Colonic mucosa (tissue), 4 donors: ENCODE data around the gene SMPD4. TPM values are rescaled to one million over a fixed set of nuclear protein-coding genes. Genes with fewer than 3 reads are reported as not detected.
"Not testable (repeated sequence)": the region's sequence is repeated elsewhere in the genome, so short reads cannot be mapped to it uniquely, and the experiment has no call there.

Experiments
- DNase-seq: peaks from one replicate; pipeline ENCODE4 v3.0.0-alpha.2; 2020
- H3K27ac ChIP-seq: fragments of 200-600 bp; one replicate; pipeline ENCODE4 v1.8.0; 2021
- H3K27me3 ChIP-seq: fragments of 200-600 bp; one replicate; pipeline ENCODE4 v1.8.0; 2021
- H3K36me3 ChIP-seq: fragments of 200-600 bp; one replicate; pipeline ENCODE4 v1.8.0; 2021
- H3K4me1 ChIP-seq: fragments of 200-600 bp; one replicate; pipeline ENCODE4 v1.8.0; 2021; ENCODE audit warnings: mild to moderate bottlenecking
- H3K4me3 ChIP-seq: fragments of 200-600 bp; one replicate; pipeline ENCODE4 v1.8.0; 2021
- H3K9ac ChIP-seq, 2 donors: one replicate each; pipeline ENCODE4 v1.7.0; 2013; ENCODE audit warnings: control low read depth in 2 of 2, low read depth in 2 of 2, low read length in 2 of 2
- H3K9me3 ChIP-seq: fragments of 200-600 bp; one replicate; pipeline ENCODE4 v1.8.0; 2021
- intact Hi-C: fragments of 100-400 bp; cut with DNase I; formaldehyde crosslinking; loops from one replicate; pipeline ENCODE4 v1.14.1; 2022
- total RNA-seq, 2 donors: library from RNA; stranded (reverse); fragmentation: NEBNext Ultra II Directional in 1 of 2; extraction: Animal tissue kit (Norgen Biotek cat#: 25700) in 1 of 2; gene quantifications; one replicate each; pipeline ENCODE4 v1.2.1, GENCODE V29; 2021
- TF ChIP-seq, protein P1 (sequence below): fragments of 200-600 bp; IDR thresholded peaks from one replicate; pipeline ENCODE4 v1.8.0; 2022; ENCODE audit warnings: antibody characterized with exemption, mild to moderate bottlenecking
- donor health status: healthy.
- donor health status: DM: no; HTN: no; CAD: no.
- donor health status: DM: no; HTN: no; CAD: no.

SMPD4 gene
- total RNA-seq, 2 donors from 2014 or later: 32.4 to 73.0 TPM

DNA sequence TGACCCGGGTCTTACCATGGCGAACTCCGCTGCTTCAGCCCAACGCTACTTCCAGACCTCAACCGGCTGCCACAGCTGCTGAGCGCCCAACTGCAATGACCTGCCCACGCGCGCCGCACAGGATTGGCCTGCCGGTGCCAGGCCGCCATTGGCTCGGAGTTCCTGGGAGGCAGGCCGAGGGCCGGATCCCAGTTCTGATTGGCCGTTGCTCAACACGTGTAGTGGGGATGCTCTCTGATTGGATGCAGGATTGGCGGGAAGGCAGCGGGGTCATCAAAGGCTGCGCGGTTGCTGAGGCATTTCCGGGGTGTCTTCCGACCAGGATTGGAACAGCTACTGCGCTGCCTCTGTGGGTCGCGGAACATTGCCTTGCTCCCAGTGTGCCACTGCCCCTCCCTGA lies 16.9 kb upstream of the SMPD4 start, which contains the start of gene TUBA3E:
TUBA3E (minus strand) TSS at position 97 of the 400 bp plus-strand sequence; CDS start at position 18, 79 bp downstream.
- Histone ChIP-seq H3K27ac (no peak within 1 kb of the TSS), H3K9ac (no peak within 1 kb of the TSS), H3K9me3 (no peaks in the 10 kb centered on the region), H3K27me3 (no peaks in the 10 kb centered on the region), H3K36me3 (no peaks in the 10 kb centered on the region), H3K4me1 (no peaks in the 10 kb centered on the region), H3K4me3 (no peak within 1 kb of the TSS)
- TF ChIP-seq, protein P1, sequence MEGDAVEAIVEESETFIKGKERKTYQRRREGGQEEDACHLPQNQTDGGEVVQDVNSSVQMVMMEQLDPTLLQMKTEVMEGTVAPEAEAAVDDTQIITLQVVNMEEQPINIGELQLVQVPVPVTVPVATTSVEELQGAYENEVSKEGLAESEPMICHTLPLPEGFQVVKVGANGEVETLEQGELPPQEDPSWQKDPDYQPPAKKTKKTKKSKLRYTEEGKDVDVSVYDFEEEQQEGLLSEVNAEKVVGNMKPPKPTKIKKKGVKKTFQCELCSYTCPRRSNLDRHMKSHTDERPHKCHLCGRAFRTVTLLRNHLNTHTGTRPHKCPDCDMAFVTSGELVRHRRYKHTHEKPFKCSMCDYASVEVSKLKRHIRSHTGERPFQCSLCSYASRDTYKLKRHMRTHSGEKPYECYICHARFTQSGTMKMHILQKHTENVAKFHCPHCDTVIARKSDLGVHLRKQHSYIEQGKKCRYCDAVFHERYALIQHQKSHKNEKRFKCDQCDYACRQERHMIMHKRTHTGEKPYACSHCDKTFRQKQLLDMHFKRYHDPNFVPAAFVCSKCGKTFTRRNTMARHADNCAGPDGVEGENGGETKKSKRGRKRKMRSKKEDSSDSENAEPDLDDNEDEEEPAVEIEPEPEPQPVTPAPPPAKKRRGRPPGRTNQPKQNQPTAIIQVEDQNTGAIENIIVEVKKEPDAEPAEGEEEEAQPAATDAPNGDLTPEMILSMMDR: no peak
- intact Hi-C loops: no loop called here
- no peak for DNase-seq

DNA sequence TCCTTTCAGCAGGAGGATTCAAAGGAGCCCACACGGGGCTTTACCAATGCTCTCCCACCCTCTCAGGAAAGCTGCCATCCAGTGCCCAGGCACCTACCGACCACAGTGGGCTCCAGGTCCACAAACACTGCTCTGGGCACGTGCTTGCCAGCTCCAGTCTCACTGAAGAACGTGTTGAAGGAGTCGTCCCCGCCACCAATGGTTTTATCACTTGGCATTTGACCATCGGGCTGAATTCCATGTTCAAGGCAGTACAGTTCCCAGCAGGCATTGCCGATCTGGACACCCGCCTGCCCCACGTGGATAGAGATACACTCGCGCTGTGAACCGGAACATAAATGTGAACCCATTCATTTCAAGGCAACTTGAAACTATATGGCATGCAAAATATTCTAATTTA lies 14.7 kb upstream of the SMPD4 start:
- H3K4me3 ChIP-seq, DNase-seq, H3K4me1 ChIP-seq, H3K27me3 ChIP-seq, intact Hi-C loops, H3K36me3 ChIP-seq, H3K9me3 ChIP-seq, H3K27ac ChIP-seq, H3K9ac ChIP-seq: not testable (repeated sequence)

DNA sequence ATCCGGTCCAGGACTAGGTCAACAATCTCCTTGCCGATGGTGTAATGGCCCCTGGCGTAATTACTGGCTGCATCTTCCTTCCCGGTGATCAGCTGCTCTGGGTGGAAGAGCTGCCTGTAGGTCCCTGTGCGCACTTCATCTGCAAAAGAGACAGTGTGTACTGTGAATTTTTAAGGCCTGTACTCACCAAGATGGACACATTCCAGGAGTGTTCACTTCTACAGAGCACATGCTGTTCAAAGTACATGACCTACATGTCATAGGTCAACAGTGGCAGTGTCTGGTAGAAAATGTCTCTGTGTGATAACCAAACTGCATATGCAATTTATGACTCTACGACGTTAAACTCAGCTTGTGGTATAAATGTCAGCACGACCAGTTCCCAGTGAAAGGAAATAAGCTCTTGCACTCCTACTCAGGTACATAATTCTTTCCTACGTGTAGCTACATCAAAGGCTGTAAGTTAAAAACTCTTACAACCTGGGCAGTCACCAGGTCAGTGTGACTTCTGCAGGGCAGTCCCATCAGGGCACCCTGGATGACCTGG lies 13.8 kb upstream of the SMPD4 start:
- H3K27me3 ChIP-seq, intact Hi-C loops, DNase-seq, H3K9ac ChIP-seq, H3K4me3 ChIP-seq, H3K4me1 ChIP-seq, H3K36me3 ChIP-seq, H3K9me3 ChIP-seq, H3K27ac ChIP-seq: not testable (repeated sequence)

DNA sequence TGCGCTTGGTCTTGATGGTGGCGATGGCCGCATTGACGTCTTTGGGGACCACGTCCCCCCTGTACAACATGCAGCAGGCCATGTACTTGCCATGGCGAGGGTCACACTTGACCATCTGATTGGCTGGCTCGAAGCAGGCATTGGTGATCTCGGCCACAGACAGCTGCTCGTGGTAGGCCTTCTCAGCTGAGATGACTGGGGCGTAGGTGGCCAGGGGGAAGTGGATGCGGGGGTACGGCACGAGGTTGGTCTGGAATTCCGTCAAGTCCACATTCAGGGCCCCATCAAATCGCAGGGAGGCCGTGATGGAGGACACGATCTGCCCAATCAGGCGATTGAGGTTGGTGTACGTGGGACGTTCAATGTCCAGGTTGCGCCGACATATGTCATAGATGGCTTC lies 12.4 kb upstream of the SMPD4 start:
- DNase-seq, H3K9me3 ChIP-seq: not testable (repeated sequence)

DNA sequence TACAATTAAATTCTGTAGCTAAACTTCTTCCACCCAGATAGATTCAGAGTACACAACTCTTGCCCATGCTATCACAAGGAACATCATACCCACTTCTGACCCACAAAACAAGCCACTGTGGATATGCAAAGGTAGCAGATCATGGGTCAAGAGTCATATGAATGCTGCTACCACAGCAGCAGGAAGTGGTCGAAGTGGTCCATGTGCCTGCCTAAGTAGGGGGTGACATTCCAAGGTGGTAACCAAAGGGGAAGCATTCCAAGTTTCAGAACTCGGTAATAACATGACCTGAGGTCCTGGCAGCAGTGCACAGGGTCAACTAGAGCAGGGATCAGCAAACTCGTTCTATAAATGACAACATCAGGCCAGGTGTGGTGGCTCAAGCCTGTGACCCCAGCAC lies 11.0 kb upstream of the SMPD4 start:
- H3K4me1 ChIP-seq, intact Hi-C loops, H3K4me3 ChIP-seq, DNase-seq, H3K36me3 ChIP-seq, H3K27ac ChIP-seq, H3K9me3 ChIP-seq, H3K27me3 ChIP-seq, H3K9ac ChIP-seq: not testable (repeated sequence)

More for the DNA sequence above, 12.4 kb upstream of the SMPD4 start:
- H3K36me3 ChIP-seq, H3K27me3 ChIP-seq, H3K4me3 ChIP-seq, H3K4me1 ChIP-seq, H3K9ac ChIP-seq, H3K27ac ChIP-seq, intact Hi-C loops: not testable (repeated sequence)

DNA sequence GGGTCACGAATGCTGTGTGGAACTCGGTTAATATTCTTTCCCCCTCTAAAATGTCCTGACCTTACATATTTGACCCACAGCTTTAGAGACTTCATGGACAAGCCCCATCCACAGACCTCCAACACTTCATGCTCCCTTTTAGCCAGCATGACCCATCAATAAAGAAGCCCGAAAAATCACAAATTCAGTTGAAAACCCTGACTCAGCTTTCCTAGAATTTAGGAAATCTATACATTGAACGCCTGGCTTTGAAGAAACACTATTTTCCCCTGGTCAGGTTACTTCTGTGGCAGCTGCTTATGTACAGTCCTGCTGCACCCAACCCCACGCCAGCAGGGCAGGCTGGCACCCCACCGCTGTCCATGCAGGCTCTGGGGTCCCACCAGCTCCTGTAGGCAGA lies 9.9 kb upstream of the SMPD4 start:
- H3K27me3 ChIP-seq, intact Hi-C loops, DNase-seq, H3K4me1 ChIP-seq, H3K9ac ChIP-seq, H3K4me3 ChIP-seq, H3K27ac ChIP-seq, H3K9me3 ChIP-seq, H3K36me3 ChIP-seq: not testable (repeated sequence)

DNA sequence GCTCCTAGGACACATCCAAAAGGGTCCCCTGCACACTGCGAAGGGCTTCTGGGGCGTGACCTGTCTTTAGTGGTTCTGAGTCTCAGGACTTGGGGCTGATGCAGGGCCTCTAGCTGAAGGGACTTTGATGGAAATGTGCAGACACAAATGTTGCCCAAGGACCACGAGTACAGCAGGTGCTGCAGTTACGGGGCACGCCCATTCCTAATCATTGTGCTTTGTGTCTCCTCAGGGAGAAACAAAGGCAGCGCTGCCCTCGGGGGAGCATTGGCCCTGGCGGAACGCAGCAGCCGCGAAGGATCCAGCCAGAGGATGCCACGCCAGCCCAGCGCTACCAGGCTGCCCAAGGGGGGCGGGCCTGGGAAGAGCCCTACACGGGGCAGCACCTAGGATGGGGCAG lies 8.8 kb upstream of the SMPD4 start:
- no peak overlapping the region for H3K27ac ChIP-seq
- intact Hi-C loops: no loop called here
- H3K4me3 ChIP-seq: no peak overlapping the region
- H3K9ac ChIP-seq: no peak overlapping the region
- H3K4me1 ChIP-seq: no peaks in the 10 kb centered on the region
- TF ChIP-seq, protein P1: no peak
- no peaks in the 10 kb centered on the region for H3K9me3 ChIP-seq
- no peaks in the 10 kb centered on the region for H3K36me3 ChIP-seq
- DNase-seq: no peak
- no peaks in the 10 kb centered on the region for H3K27me3 ChIP-seq

DNA sequence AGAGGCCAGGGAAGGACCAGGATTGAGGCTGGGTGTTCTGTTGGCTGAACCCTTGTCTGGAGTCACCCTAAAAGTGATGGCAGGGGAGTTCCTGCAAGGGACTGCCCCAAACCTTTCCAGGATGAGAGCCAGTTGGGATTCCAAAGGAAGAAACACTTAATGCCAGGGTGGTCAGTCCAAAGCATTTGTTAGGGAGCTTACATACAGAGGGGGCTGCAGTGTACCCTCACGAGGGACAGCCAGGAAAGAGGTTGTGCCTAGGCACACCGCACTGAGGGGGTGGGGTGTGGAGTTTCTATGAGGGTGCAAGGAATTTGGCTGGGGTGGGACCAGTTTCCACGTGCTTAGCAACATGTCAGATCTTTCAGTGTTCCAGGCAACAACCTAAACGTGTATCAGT lies 7.6 kb upstream of the SMPD4 start:
- intact Hi-C loops: loop anchor here (5.0 kb wide), 1 partner anchor 1298 kb away; no protein-coding TSS in a partner anchor
- H3K4me3 ChIP-seq, H3K9ac ChIP-seq, H3K27ac ChIP-seq, H3K36me3 ChIP-seq, H3K9me3 ChIP-seq, DNase-seq, H3K27me3 ChIP-seq, H3K4me1 ChIP-seq: not testable (repeated sequence)

DNA sequence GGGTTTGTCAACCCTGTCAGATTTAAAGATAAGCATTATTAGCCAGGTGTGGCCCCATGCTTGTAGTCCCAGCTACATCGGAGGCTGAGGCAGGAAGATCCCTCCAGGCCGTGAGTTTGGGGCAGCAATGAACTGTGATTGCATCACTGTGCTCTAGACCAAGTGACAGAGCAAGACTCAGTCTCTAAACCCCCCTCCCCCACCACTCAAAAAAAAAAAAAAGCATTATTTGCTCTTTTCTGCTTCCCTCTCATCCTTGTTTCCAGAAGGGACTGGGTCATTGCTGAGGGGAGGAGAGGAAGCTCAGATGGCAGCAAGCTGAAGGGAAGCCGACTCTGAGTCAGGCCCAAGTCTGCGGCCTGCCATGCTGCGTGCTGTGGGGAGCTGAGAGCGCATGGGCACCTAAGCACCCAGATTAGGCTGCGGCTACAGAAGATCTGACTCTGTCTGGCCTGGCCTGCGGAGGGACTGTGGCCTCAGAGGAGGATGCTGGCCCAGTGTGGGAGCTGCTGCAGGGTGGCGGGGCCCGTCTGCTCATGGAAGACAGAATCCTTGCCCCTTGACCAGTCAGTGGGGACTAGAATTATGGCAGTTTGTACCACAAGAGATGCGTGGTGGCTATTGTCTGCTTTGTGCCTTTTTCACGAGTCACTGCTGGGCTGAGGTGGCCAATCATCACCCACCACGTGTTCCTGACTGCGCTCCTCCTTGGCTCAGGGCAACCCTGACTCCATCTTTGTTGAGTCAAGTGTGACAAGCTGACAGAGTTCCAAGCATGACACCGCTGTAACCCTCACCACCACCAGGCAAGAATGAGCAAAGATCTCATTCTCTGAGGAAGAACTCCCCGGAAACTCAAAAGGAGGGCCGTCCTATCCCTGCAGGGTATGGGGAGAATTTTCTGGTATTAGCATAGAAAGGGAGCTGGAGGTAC lies 6.7 kb upstream of the SMPD4 start:
- not testable (repeated sequence) for H3K4me1 ChIP-seq, H3K9me3 ChIP-seq, H3K27me3 ChIP-seq, H3K36me3 ChIP-seq, H3K4me3 ChIP-seq, H3K9ac ChIP-seq, DNase-seq, H3K27ac ChIP-seq
- intact Hi-C loops: loop anchor here (5.0 kb wide), 1 partner anchor 1299 kb away; no protein-coding TSS in a partner anchor
